Loucy (cell line): ENCODE data around the gene HHIP.

Experiments
- EZH2phosphoT487 ChIP-seq: fragments of 200-600 bp; IDR thresholded peaks from 2 replicates; pipeline ENCODE4 v1.6.1; 2018; ENCODE audit warnings: antibody characterized with exemption, mild to moderate bottlenecking, moderate library complexity, borderline replicate concordance
- TF ChIP-seq, protein P1 (sequence below): fragments of 200-600 bp; sonication (generic); conservative IDR thresholded peaks from 2 replicates; pipeline ENCODE4 v1.5.1; 2014; ENCODE audit warnings: mild to moderate bottlenecking, antibody characterized with exemption, low read length

DNA sequence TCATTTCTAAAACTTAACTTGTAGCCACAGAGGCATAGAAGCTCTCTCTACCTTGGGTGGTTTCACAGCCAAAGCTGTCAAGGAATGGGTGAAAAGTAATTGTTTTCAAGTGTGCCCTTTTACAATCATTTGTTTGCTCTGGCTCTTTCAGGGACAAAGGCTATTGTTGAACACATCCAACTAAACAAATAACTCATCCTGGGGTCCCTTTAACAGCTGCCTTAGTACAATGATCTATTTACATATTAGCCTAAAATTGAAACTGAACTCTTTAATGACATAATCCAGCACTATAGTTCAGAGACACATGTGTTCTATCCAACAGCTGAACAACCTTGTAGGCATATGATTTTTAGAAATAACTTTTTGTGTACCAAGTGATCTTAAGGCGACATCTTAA lies 3.7 kb downstream of the HHIP start:
- TF ChIP-seq, protein P1, sequence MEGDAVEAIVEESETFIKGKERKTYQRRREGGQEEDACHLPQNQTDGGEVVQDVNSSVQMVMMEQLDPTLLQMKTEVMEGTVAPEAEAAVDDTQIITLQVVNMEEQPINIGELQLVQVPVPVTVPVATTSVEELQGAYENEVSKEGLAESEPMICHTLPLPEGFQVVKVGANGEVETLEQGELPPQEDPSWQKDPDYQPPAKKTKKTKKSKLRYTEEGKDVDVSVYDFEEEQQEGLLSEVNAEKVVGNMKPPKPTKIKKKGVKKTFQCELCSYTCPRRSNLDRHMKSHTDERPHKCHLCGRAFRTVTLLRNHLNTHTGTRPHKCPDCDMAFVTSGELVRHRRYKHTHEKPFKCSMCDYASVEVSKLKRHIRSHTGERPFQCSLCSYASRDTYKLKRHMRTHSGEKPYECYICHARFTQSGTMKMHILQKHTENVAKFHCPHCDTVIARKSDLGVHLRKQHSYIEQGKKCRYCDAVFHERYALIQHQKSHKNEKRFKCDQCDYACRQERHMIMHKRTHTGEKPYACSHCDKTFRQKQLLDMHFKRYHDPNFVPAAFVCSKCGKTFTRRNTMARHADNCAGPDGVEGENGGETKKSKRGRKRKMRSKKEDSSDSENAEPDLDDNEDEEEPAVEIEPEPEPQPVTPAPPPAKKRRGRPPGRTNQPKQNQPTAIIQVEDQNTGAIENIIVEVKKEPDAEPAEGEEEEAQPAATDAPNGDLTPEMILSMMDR = no peak
- no peak for TF ChIP-seq EZH2phosphoT487
